HEK293 (cell line): ENCODE results near the gene ZXDC.

Experiments
- CTCF ChIP-seq: fragments of 450-650 bp; formaldehyde crosslinking; IDR thresholded peaks from 2 replicates; pipeline ENCODE4 v1.5.1; 2016; ENCODE audit warnings: missing biosample characterization, missing genetic modification characterization
- MEIS1 ChIP-seq: sonication (generic); formaldehyde crosslinking; IDR thresholded peaks from 2 replicates; pipeline ENCODE4 v1.8.1; 2022; ENCODE audit warnings: missing genetic modification reagents, mild to moderate bottlenecking, borderline replicate concordance
- MZF1 ChIP-seq: fragments of 450-650 bp; formaldehyde crosslinking; IDR thresholded peaks from 2 replicates; pipeline ENCODE4 v1.5.1; 2017; ENCODE audit warnings: missing biosample characterization, missing genetic modification characterization, borderline replicate concordance
- REST ChIP-seq: fragments of 450-650 bp; formaldehyde crosslinking; IDR thresholded peaks from 2 replicates; pipeline ENCODE4 v1.5.1; 2016; ENCODE audit warnings: missing biosample characterization, missing genetic modification characterization
- ZNF157 ChIP-seq: fragments of 450-650 bp; formaldehyde crosslinking; IDR thresholded peaks from 2 replicates; pipeline ENCODE4 v1.5.1; 2016; ENCODE audit warnings: missing biosample characterization, missing genetic modification characterization
- ZNF16 ChIP-seq: fragments of 450-650 bp; formaldehyde crosslinking; IDR thresholded peaks from 2 replicates; pipeline ENCODE4 v1.5.1; 2016; ENCODE audit warnings: low read depth, missing biosample characterization, missing genetic modification characterization
- ZNF274 ChIP-seq, 2 experiments: fragments of 200-500 bp in 1 of 2; fragments of 450-650 bp in 1 of 2; sonication (Bioruptor generic) in 1 of 2; formaldehyde crosslinking in 1 of 2; IDR thresholded peaks; 2 replicates each; pipeline versions ENCODE4 v1.5.1 to v1.6.1; 2014 to 2016; ENCODE audit warnings: borderline replicate concordance in 1 of 2, inconsistent platforms in 1 of 2, low read length in 1 of 2, missing biosample characterization in 1 of 2, missing genetic modification characterization in 1 of 2
- ZNF664 ChIP-seq: fragments of 450-650 bp; formaldehyde crosslinking; IDR thresholded peaks from 2 replicates; pipeline ENCODE4 v1.5.1; 2016; ENCODE audit warnings: missing biosample characterization, missing genetic modification characterization
- TF ChIP-seq, protein P1 (sequence below): fragments of 450-650 bp; formaldehyde crosslinking; IDR thresholded peaks from 2 replicates; pipeline ENCODE4 v1.5.1; 2016; ENCODE audit warnings: missing biosample characterization, missing genetic modification characterization
- TF ChIP-seq, protein P2 (sequence below): fragments of 450-650 bp; formaldehyde crosslinking; IDR thresholded peaks from 2 replicates; pipeline ENCODE4 v1.5.1; 2016; ENCODE audit warnings: missing biosample characterization, missing genetic modification characterization

DNA sequence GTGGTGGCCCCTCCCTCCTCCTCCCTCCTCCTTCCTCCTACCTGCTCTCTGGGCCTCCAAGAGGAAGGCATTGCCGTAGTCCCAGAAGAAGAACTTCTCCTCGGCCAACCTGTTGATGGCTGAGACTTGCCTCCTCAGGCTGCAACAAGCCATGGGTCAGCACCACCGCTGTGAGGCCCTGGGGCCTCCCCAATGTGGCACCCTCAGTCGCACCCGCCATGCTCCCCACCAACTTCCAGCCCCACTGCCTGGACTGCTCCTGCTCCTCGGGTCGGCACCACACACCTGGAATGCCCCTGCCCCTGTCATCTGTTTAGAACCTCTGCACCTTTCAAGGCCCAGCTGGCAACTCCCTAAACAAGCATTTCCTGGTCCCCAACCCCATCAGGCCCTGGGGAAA, 24.3 kb upstream of the ZXDC start:
- TF ChIP-seq REST (tag by site-specific recombination) = no peak
- no peak for TF ChIP-seq CTCF (tag by site-specific recombination)
- TF ChIP-seq, protein P1, sequence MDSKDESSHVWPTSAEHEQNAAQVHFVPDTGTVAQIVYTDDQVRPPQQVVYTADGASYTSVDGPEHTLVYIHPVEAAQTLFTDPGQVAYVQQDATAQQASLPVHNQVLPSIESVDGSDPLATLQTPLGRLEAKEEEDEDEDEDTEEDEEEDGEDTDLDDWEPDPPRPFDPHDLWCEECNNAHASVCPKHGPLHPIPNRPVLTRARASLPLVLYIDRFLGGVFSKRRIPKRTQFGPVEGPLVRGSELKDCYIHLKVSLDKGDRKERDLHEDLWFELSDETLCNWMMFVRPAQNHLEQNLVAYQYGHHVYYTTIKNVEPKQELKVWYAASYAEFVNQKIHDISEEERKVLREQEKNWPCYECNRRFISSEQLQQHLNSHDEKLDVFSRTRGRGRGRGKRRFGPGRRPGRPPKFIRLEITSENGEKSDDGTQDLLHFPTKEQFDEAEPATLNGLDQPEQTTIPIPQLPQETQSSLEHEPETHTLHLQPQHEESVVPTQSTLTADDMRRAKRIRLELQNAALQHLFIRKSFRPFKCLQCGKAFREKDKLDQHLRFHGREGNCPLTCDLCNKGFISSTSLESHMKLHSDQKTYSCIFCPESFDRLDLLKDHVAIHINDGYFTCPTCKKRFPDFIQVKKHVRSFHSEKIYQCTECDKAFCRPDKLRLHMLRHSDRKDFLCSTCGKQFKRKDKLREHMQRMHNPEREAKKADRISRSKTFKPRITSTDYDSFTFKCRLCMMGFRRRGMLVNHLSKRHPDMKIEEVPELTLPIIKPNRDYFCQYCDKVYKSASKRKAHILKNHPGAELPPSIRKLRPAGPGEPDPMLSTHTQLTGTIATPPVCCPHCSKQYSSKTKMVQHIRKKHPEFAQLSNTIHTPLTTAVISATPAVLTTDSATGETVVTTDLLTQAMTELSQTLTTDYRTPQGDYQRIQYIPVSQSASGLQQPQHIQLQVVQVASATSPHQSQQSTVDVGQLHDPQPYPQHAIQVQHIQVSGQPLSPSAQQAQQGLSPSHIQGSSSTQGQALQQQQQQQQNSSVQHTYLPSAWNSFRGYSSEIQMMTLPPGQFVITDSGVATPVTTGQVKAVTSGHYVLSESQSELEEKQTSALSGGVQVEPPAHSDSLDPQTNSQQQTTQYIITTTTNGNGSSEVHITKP = no peak
- no peak for TF ChIP-seq ZNF16
- TF ChIP-seq MZF1 (tag by site-specific recombination) = no peak
- no peak for TF ChIP-seq ZNF664 (tag by site-specific recombination)
- TF ChIP-seq ZNF274 (IDR thresholded peaks at IDR 0.05; ENCODE audit: low read length) = no peak
- no peak for TF ChIP-seq ZNF274 (tag by site-specific recombination; IDR thresholded peaks at IDR 0.05; ENCODE audit: borderline replicate concordance)
- TF ChIP-seq, protein P2, sequence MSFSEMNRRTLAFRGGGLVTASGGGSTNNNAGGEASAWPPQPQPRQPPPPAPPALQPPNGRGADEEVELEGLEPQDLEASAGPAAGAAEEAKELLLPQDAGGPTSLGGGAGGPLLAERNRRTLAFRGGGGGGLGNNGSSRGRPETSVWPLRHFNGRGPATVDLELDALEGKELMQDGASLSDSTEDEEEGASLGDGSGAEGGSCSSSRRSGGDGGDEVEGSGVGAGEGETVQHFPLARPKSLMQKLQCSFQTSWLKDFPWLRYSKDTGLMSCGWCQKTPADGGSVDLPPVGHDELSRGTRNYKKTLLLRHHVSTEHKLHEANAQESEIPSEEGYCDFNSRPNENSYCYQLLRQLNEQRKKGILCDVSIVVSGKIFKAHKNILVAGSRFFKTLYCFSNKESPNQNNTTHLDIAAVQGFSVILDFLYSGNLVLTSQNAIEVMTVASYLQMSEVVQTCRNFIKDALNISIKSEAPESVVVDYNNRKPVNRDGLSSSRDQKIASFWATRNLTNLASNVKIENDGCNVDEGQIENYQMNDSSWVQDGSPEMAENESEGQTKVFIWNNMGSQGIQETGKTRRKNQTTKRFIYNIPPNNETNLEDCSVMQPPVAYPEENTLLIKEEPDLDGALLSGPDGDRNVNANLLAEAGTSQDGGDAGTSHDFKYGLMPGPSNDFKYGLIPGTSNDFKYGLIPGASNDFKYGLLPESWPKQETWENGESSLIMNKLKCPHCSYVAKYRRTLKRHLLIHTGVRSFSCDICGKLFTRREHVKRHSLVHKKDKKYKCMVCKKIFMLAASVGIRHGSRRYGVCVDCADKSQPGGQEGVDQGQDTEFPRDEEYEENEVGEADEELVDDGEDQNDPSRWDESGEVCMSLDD (tag by site-specific recombination) = no peak
- TF ChIP-seq MEIS1 (CRISPR knock-in tag) = no peak
- TF ChIP-seq ZNF157 = no peak
